CMK (cell line): Measurements from ENCODE around the gene C1QTNF9B.
"Not testable (repeated sequence)": the region's sequence is repeated elsewhere in the genome, so short reads cannot be mapped to it uniquely, and the experiment has no call there.

ENCODE experiments used
- DNase-seq: peaks from one replicate; pipeline ENCODE4 v3.0.0-alpha.2; 2010; ENCODE audit warnings: low read depth

Gene C1QTNF9B

GRCh38 chr13:23897452-23897919 lies at the start of gene C1QTNF9B:
TSS of gene C1QTNF9B (minus strand) at chr13:23897502.
- not testable (repeated sequence) for DNase-seq

- no peak for DNase-seq
Observed at GRCh38 chr13:23946900-23947299, 49.6 kb upstream of the C1QTNF9B start.

- no peak for DNase-seq
Observed at GRCh38 chr13:23946067-23946466, 48.8 kb upstream of the C1QTNF9B start.

GRCh38 chr13:23945612-23946011 lies 48.3 kb upstream of the C1QTNF9B start:
- DNase-seq, result no peak

GRCh38 chr13:23941211-23941610 lies 43.9 kb upstream of the C1QTNF9B start:
- no peak for DNase-seq

- not testable (repeated sequence) for DNase-seq
Observed at GRCh38 chr13:23939666-23940065, 42.4 kb upstream of the C1QTNF9B start.

- no peak for DNase-seq
Observed at GRCh38 chr13:23934520-23934919, 37.2 kb upstream of the C1QTNF9B start.

GRCh38 chr13:23928985-23929384 lies 31.7 kb upstream of the C1QTNF9B start:
- DNase-seq, result no peak

GRCh38 chr13:23923031-23923430 lies 25.7 kb upstream of the C1QTNF9B start:
- DNase-seq, result no peak

- no peak for DNase-seq
Observed at GRCh38 chr13:23922005-23922932, 25.0 kb upstream of the C1QTNF9B start.

- DNase-seq, result no peak
Observed at GRCh38 chr13:23921451-23921888, 24.2 kb upstream of the C1QTNF9B start.

- no peak for DNase-seq
Observed at GRCh38 chr13:23919006-23919405, 21.7 kb upstream of the C1QTNF9B start.

- no peak for DNase-seq
Observed at GRCh38 chr13:23918208-23918607, 20.9 kb upstream of the C1QTNF9B start.

GRCh38 chr13:23915308-23915707 lies 18.0 kb upstream of the C1QTNF9B start:
- DNase-seq, result no peak

- no peak for DNase-seq
Observed at GRCh38 chr13:23912469-23912868, 15.2 kb upstream of the C1QTNF9B start.

GRCh38 chr13:23909606-23910005 lies 12.3 kb upstream of the C1QTNF9B start:
- DNase-seq, result no peak

GRCh38 chr13:23905766-23906165 lies 8.5 kb upstream of the C1QTNF9B start:
- DNase-seq, result no peak

GRCh38 chr13:23903906-23904280 lies 6.6 kb upstream of the C1QTNF9B start:
- DNase-seq, result no peak

GRCh38 chr13:23902975-23903905 lies 5.9 kb upstream of the C1QTNF9B start:
- no peak for DNase-seq

- no peak for DNase-seq
Observed at GRCh38 chr13:23901365-23901764, 4.1 kb upstream of the C1QTNF9B start.

GRCh38 chr13:23899555-23899954 lies 2.3 kb upstream of the C1QTNF9B start:
- DNase-seq, result no peak

GRCh38 chr13:23898101-23898500 lies 799 bp upstream of the C1QTNF9B start:
- no peak for DNase-seq

GRCh38 chr13:23894746-23895145 lies 2.6 kb downstream of the C1QTNF9B start:
- DNase-seq, result not testable (repeated sequence)
